ENCODE measurements around the gene ECM2.

Gene ECM2

DNA sequence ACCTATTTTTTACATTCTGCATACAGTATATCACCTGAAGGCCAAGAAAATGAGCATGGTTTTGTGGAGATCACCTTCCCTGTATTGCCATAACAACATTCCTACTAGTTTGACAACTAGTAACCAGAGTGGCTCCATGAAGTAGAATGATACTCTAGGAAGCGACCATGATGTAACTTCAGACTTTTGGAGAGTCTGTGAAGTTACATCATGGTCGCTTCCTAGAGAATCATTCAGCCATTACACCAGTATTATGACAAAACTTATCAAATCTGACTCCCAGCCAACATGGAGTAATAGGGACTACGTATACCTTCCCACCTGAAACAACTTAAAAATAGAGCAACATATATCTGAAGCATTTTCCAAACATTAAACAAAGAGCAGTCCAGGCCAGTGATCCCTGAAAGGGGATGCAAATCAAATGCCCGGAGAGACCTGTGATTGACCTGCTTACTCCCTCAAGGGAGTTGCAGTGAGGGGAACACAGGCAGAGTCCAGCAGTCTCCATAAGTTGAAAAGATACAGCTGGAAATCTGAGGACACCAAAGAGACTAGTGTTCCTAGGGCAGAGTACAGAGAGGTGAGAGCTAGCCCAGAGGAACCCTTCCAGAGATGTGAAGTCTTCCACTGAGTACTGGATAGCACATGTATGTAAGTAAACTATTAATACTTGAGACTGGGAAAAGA lies 7.8 kb downstream of the ECM2 start:
- DNase-seq, result no peak

DNA sequence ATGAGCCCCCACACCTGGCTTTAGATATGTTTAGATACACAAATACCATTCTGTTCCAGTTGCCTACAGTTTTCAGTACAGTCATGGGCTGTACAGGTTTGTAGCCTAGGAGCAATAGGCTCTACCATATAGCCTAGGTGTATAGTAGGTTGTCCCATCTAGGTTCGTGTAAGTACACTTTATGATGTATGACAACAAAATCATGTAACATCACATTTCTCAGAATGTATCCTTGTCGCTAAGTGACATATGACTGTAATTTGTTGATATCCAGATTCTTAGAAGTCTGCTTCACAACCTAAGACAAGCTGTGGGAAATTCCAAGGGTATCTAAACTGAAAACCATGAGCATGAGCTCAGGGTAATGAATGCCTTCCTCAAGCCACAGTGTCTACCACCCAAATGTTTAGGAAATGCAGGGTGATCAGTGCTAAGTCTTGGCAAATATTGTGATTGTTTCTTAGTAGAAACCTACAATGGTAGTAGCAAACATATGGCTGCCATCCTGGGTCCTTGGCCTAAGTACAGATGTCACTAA lies 8.4 kb downstream of the ECM2 start:
- DNase-seq, result no peak

- DNase-seq, result no peak
Observed at GRCh38 chr9:92525306-92525705, 10.5 kb downstream of the ECM2 start.

DNA sequence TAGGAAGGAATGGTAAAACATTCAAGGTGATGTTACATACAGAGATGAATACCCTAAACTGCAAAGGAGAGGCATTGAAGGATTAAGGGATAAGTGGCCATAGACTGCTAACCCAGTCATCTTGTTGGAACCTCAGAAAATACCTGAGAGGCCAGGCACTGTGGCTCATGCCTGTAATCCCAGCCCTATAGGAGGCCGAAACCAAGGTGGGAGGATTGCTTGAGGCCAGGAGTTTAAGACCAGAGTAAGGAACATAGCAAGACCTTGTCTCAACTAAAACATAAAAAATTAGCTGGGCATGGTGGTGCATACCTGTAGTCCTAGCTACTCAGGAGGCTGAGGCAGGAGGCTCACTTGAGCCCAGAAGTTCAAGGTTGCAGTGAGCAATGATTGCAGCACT lies 10.9 kb downstream of the ECM2 start:
- DNase-seq, result no peak

GRCh38 chr9:92522983-92523970 lies 12.5 kb downstream of the ECM2 start:
- DNase-seq, result no peak

DNA sequence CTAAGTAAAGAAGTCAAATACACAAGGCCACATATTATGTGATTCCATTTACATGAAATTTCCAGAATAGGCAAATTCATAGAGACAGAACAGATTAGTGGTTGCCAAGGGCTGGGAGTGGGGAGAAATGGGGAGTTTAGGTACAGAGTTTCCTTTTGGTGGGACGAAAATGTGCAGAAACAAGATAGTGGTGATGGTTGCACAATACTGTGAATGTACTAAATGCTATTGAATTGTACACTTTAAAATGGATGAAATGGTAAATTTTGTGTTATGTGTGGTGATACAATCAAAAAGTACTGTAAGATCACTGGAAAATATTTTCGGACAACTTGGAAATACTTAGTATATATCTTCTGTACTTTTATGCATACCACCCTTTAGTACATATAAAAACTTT lies 15.0 kb downstream of the ECM2 start:
- no peak for DNase-seq

DNA sequence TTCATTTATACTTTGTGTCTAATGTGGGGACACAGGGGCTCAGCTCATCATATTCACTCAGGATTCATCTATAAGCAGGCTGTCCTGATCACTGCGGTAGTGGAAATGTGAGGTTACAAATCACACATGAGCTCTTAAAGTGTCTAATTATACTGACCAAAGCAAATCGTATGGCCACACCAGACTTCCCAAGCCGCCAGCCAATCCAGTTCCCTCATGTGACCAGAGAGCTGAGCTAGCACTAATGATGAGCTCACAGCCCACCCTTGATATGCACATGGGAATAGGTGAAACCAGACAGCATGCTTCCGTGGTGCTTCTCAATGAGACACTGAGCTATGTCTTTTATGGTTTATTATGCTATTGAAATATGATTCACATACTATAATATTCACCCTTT lies 17.6 kb downstream of the ECM2 start:
- DNase-seq, result no peak

GRCh38 chr9:92517046-92517445 lies 18.7 kb downstream of the ECM2 start:
- no peak for DNase-seq

DNA sequence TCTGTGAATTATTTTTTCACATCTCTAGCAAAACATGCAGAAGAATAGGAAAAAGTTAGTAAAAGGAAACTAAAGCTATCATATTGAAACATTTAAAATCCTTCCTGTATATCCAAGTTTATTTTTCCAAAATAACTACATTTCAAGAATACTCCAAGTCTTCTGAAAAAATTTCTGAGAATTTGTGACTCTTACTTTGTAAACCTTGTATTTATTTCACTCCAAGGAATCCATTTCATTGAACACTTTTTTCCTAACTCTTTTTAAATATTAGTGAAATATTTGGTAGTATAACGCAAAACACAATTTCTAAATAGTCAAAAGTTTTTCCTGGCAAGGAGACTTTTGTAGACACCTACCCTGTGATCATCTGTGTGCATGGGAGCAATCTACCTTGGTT lies 19.3 kb downstream of the ECM2 start:
- no peak for DNase-seq

- DNase-seq, result no peak
Observed at GRCh38 chr9:92514635-92515034, 21.2 kb downstream of the ECM2 start.

- no peak for DNase-seq
Observed at GRCh38 chr9:92513349-92513748, 22.4 kb downstream of the ECM2 start.

GRCh38 chr9:92512622-92513021 lies 23.2 kb downstream of the ECM2 start:
- peak; percentile 45 for DNase-seq

DNA sequence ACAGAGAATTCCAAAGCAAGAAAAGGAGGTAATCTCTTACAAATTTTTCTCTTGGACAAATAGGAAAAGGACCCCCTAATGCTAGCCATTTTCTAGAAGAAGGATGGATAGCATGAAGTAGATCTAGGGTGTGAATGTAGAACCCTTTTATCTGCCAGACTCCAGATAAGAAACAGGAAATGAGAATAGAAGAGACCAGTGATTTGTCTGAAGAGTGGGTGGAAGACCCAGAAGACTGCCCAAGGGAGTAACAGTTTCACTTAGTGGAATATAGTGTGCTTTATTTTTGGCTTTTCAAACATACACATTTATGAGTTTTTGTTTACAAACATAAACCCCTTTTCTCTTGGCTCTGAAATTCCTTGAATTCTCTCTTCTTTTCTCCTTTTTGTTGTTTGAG lies 25.0 kb downstream of the ECM2 start:
- DNase-seq, result no peak

DNA sequence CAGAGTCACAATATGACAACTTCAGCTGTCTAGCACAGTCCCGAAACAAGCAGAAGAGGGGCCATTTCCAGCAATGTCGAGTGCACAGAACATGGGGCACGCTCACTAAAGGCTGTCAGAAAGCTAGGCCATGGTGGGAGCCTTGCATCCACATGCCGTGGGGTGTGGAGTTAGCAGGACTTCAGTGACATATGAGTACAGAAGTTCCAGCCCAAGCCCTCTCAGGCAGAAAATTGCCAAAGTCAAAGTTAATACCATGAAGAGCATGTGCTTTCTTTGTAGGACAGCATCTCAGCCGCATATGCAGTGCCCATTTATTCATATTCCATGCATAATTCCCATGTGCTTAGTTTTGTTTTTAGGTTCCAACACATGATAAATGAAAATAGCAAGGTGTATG lies 26.7 kb downstream of the ECM2 start:
- DNase-seq, result no peak

GRCh38 chr9:92508018-92508820 lies 27.6 kb downstream of the ECM2 start:
- no peak for DNase-seq

GRCh38 chr9:92507496-92507895 lies 28.3 kb downstream of the ECM2 start:
- DNase-seq, result no peak

DNA sequence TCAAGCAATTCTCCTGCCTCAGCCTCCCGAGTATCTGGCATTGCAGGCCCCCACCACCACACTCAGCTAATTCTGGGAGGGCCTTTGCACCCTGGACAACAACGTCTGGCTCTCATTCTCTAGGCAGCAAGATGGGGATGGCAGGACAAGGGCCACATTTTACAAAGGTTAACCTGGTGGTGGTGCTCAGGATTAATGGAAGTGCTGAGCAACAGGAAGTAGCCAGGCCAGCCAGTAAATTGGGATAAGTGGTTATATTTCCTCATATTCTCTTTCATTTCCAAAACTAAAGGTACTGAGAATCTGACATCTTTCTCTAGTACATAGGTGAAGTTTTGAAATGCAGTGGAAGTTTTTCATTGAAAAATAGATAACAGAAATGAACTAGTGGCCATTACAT lies 28.8 kb downstream of the ECM2 start:
- no peak for DNase-seq

DNA sequence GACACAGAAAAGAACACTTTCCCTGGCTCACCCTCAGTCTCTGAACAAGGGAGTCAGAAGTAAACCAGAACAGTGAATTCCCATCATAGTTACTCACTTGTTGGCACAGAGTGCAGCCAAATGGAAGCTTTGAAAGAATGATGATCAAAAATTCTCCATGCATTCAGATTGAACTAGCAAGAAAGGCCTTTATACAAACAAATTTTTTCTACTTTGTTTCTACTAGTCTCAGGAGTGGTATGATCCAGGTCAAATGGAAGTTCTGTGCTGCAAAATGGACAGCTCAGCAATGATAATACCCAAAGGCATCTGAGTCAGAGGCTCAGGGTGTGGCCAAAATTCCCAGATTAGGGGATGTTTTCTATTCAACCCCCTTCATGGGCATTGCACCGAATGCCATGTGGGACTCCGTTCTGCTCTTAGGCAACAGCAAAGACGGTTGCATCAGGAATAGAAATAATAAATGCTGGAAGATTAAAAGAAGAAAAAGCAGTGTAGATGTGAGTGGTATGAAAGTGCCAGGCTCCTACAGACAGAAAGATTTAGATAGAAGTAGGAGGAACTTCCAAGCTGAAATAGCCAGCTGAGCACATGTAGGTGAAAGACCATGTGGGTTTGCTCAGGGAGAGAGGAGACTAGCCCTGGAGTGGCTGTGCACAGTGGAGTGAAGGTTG lies 29.5 kb downstream of the ECM2 start:
- DNase-seq, result peak; percentile 99

DNA sequence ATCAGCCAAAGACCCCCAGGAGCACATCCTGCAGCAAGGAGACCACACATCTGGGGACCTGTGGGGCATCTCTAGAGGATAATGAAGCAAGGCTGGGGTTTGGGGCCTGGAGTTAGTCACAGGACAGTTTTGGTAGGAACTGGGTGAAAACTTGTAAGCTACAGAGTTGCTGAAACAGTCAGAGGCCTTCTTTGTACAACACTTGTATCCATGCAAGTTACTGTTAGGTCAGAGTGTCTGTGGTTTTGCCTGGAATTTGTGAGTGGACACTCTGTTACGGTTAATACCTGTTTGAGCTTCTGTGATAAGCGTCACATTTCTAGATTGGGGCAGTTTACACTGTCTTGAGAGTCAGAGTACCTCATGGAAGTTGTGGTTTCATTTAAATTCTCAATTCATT lies 30.9 kb downstream of the ECM2 start:
- DNase-seq, result no peak

DNA sequence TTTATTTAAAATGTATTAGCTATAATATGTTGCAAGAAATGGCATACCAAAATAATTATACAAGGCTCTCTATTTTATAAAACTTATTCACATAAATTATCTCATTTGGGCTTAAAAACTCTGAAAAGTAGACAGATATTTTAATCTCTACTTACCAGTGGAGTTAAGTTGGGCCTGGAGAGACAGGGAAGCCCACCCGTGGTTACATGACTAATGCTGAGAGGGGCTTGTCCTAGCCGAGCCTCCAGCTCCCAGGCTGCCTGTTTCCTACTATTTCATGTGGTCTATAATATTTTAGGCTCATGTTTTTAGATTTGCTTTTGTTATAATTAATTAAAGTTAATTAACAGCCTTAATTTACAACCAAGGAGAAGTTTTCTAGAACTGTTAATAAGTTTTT lies 32.6 kb downstream of the ECM2 start:
- no peak for DNase-seq

DNA sequence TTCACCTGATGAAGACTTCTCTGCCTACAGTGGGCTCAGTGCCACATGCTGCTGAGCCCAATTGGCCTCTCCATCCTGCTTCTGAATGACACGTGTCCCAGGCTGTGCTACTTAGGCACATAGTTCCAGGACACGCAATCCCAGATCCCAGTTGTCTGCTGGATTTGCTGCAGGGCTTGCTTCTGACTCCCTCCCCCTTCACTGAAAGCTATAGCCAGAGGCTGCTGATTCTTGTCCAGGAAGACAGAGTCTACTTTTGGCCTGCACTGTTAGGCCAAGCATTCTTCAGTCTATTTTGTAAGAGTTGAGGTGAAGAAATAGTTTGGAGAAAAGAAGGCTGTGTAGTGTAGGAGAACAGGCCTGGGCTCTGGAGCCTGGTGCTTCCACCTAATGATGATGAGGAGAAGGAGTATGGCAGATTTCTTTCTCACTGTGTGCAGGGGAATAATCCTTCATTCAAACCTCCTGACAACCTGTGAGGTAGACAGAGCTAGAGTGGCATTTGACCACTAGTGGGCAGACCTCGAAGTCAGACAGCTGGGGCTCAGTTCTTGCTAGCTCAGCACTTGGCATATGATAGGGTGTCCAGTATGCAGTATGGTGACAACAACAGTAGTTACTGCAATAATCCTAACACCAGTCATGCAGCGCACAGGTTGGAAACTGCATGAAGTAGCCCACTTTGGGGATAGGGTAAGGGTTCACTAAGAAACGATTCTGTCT lies 34.0 kb downstream of the ECM2 start:
- DNase-seq, result no peak

DNA sequence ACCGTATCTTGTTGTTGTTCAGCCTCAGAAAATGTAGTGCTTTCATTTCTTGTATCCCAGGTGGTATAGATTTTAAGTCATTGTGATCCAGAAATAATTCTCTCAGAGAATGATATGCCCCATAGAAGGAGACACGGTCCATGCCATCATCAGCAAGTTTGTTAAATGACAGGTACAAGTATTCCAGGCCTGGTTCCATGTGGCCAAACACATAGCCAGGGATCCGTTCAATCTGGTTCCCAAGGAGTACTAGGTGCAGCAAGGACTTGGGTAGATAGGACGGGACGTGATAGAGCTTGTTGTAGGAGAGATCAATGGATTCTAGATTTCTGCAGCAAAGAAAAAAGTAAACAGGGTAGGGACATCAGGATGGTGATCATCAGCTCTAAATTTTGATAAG lies 35.1 kb downstream of the ECM2 start:
- no peak for DNase-seq
